GM18519 (cell line): ENCODE measurements around the gene GFOD1.
"Not testable (repeated sequence)": the region's sequence is repeated elsewhere in the genome, so short reads cannot be mapped to it uniquely, and the experiment has no call there.

Experiments
- ATAC-seq: cut with Tn5 transposase; IDR thresholded peaks from one replicate; pipeline ENCODE4 v1.9.1; 2021; ENCODE audit warnings: mild to moderate bottlenecking, moderate library complexity; ENCODE audit not compliant: unreplicated experiment, low FRiP score

The GFOD1 gene

DNA sequence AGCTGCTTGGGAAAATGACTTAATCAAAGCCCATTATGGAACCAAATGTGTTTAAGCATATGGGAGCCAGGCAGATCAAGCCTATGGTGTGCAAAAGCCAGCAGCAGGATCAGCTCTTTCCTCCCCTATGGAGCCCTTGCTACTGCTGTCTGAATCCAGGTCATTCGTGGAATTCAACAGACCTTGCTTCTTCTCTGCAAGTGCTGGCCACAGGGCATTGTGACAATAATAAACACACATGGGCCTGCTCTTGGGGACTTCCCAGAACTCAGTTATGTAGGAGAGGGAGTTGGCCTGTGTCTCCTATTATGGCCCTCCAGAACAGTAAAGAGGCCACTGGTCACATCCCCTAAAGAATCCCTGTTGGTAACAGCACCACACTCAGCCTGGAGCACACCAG is 18.6 kb downstream of the GFOD1 start:
- no peak for ATAC-seq

- ATAC-seq = no peak
Observed at GRCh38 chr6:13467216-13467600, 20.2 kb downstream of the GFOD1 start.

GRCh38 chr6:13466304-13467215 is 20.8 kb downstream of the GFOD1 start:
- ATAC-seq = no peak

GRCh38 chr6:13465734-13466133 is 21.7 kb downstream of the GFOD1 start:
- ATAC-seq = no peak

GRCh38 chr6:13463941-13464340 is 23.5 kb downstream of the GFOD1 start:
- ATAC-seq = no peak

GRCh38 chr6:13463328-13463717 is 24.1 kb downstream of the GFOD1 start:
- no peak for ATAC-seq

GRCh38 chr6:13462458-13463327 is 24.7 kb downstream of the GFOD1 start:
- no peak for ATAC-seq

DNA sequence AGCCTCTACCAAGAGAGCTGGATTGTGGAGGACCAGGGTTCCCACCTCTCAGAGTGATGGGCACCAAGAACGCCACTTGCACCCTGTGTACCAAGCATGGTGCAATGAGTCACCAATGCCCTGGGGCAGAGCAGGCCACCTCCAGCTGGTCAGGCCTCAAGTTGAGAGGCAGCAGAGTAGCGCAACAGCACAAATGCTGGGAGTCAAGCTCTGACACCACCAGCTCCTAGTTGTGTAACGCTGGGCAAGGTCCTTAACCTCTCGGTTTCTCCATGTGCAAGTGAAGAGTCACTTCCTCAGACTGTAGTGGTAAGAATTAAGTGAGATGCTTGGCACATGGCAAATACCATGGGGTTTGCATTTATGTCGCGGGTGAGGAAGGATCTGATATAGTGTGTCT is 25.6 kb downstream of the GFOD1 start:
- ATAC-seq = no peak

DNA sequence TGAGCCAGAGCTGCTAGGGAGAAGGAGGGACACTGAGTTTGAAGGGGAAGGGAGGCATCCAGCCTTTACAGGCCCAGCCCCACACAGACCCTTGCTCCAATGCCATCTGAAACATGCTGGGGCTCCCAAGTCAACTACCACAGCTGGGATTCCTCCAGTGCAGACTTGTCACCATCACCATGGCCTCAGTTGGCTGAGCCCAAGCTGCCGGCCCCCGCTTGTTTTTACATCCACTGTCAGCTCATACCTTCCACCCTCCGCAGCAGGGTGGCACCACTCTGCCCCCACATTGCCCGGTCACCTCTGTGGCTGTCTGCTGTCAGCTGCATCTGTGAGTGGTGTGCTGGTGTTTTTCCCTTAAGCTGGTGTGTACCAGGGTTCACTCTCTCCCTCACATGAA is 26.1 kb downstream of the GFOD1 start:
- ATAC-seq = no peak

- ATAC-seq = not testable (repeated sequence)
Observed at GRCh38 chr6:13460289-13460688, 27.1 kb downstream of the GFOD1 start.

DNA sequence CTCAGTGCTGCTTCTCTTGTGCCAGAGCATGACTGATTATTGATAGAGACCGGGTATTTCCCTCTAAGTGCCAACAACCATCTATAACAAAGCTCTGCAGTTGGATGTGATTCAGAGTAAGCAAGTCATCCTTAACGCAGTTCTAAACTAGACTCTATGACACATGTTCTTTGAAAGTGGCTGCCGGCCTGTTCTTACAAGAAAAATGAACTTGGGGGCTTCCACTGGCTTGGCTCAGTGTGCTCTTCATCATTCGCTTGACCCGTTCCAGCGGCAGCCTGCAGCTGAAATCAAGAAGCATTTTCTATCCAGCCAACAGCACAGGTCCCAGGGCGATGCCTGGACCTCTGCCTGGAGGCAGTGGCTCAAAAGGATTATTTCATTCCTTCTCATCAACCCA is 29.8 kb downstream of the GFOD1 start:
- no peak for ATAC-seq

DNA sequence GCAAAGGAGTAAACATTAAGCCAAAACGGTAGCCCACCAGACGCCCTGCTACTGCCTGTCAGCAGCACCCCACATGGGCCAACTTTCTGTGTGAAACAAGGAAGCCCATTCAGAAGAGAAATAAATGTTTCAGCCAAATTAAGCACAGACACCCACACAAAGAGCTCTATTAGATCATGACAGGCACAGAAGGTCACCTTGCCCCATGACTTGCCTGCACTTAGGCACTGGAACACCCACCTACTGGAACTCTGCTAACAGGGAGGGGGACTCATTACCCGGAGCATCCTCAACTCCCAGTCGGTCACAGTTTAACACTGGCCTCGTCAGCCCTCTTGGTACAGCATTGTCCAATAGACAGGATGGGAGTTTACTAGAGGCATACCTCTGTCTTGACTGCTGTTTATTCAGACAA is 31.8 kb downstream of the GFOD1 start:
- ATAC-seq = no peak

GRCh38 chr6:13454286-13455221 is 32.8 kb downstream of the GFOD1 start:
- ATAC-seq = no peak

- no peak for ATAC-seq
Observed at GRCh38 chr6:13453771-13454251, 33.6 kb downstream of the GFOD1 start.

DNA sequence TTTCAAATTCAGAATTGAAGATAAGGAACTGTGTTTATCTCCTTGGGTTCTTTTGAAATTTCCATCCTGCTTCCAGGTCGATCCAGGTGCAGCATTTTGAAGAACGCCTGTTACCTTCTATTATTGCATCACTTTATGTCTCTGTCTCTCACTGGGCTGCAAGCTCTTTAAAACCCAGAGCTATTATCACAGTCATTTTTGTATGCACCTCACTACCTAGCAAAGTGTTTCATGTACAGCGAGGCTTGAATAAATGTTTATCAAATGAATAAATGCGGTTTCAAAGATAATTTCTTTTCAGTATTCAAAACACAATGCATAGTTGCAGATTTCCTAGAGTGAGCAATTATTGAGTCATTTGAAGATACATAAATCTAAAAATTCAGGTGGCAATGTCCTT is 34.2 kb downstream of the GFOD1 start:
- ATAC-seq = no peak

- no peak for ATAC-seq
Observed at GRCh38 chr6:13452346-13453117, 34.9 kb downstream of the GFOD1 start.

DNA sequence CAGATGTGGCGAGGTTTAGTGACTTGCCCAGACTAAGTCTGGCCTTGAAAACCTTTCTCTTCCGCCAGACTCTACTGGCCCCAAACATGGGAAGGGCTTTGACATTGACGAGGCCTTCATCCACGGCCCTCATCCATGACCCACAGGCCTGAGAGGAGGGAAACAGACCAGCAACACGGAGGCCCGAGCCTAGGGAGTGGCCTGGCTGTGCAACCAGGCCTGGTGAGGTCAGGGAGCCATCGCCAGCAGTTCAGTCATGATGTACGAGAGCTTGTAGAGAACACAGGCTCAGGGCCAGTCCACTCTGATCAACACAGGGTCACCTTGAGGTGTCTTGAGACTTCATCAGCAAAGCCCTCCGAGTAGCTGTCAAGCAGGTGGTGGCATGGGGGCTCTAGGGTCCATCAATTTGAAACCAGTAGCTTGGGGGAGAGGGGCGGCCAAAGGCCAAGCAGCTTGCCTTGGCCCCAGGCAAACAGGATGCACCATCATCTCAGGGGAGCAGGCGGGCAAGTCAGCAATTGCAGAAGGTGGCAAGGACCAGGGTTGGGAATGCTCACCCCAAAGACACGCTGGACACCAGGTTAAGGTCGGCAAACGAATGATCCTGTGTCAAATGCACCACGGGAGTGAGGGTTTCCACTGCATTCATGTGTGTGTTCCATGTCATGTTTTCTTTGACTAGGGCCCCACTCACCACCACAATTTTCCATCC is 36.1 kb downstream of the GFOD1 start:
- ATAC-seq = no peak

DNA sequence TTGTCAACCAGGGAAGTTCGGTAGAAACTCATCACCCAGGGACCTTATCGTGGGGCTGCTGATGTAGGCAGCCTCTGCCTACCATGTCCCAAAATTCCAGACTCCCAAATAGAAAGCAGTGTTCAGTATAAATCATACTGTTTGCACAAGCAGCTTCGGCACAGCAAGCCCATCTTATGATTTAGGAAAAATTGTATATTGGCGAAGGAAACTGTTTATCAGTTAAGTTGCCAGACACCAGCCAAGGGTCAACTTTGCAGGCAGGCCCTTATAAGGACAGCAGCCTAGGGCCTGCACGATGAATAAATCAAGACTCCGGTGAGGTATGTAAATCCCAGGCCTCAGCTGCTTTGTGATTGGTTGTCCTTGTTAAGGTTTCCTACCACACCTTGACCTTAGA is 36.8 kb downstream of the GFOD1 start:
- ATAC-seq = no peak
